Measurements from ENCODE around the gene RIT2.
"Not testable (repeated sequence)": the region's sequence is repeated elsewhere in the genome, so short reads cannot be mapped to it uniquely, and the experiment has no call there.

RIT2 gene

DNA sequence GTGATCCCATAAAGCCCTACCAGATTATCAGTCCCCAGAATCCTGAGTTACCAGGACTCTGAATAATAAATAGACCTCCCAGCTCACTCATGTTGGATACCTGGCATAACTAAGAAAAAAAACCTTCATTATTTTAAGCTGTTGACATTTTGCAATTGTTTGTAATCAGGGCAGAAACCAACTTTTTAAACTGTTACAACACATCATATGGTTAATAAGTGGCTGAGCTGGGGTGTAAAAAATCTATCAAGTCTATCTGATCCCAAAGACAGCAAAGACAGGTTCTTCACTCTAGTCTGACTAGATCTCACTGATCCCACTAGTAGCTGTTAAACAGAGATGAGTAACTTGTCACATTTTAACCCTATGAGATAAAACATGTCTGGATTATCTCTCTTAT lies 370.3 kb downstream of the RIT2 start:
- no peak for FAIRE-seq

DNA sequence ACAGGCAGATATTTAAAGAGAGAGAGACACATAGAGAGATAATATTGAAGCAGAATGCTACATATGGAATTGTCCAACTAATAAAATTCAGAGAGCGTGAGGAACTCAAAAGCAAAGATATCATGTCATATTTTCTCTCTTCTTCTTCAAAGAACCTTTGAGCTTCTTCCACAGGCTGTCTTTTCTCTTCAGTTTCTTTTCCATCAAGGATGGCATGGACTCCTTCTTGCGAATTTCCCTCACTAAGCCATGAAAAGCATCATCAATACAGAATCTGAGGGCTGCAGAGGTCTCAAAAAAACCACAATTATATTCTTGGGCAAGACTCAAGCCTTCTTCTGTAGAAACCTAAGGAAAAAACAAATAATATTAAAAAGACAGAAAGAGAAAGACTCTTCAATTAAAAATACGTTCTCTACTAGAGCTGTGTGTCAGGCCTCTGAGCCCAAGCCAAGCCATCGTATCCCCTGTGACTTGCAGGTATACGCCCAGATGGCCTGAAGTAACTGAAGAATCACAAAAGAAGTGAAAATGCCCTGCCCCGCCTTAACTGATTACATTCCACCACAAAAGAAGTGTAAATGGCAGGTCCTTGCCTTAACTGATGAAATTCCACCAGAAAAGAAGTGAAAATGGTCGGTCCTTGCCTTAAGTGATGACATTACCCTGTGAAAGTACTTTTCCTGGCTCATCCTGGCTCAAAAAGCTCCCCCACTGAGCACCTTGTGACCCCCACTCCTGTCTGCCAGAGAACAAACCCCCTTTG lies 371.9 kb downstream of the RIT2 start:
- no peak for FAIRE-seq

DNA sequence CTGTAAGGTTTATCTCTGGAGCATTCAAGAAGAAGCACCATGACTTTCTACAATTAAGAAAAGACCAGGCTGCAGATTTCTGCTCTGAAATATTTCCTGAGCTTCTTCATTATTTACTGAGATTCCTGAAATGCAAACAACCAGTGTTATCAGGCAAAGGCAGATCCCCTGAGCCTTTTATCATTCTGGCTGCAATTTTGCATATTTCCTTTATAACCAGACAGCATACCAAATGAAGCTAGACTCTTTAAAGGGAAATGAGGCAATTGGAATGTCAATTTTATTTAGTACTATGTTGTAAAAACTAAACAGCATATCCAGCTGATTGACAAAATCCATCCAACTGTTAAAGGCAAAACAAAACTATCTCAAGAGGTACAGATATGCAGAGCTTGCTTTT lies 372.5 kb downstream of the RIT2 start:
- no peak for FAIRE-seq

DNA sequence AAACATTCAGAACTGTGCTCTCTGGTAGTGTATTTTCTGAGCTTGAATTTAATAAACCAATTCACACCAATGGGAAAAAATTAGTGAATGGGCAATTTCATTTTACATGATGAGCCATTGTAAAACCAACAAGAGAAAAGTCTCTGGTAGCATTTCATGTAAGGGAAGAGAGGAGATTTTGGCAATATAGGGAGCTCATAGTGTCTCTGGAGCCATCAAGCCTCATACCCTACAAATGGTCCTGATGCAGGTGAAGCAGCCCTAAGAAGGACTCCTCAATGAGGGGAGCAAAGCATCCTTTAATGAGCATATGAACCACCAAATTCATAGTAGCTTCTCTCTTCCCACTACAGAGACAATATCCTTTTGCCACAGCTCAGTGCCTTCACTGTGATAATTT lies 373.0 kb downstream of the RIT2 start:
- no peak for FAIRE-seq

DNA sequence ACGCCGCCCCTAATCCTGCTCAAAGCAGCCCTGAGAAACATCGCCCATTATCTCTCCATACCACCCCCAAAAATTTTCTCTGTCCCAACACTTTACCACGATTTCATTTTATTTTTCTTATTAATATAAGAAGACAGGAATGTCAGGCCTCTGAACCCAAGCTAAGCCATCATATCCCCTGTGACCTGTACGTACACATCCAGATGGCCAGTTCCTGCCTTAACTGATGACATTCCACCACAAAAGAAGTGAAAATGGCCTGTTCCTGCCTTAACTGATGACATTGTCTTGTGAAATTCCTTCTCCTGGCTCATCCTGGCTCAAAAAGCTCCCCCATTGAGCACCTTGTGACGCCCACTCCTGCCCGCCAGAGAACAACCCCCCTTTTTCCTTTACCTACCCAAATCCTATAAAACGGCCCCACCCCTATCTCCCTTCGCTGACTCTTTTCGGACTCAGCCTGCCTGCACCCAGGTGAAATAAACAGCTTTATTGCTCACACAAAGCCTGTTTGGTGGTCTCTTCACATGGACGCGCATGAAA lies 373.6 kb downstream of the RIT2 start:
- not testable (repeated sequence) for FAIRE-seq

DNA sequence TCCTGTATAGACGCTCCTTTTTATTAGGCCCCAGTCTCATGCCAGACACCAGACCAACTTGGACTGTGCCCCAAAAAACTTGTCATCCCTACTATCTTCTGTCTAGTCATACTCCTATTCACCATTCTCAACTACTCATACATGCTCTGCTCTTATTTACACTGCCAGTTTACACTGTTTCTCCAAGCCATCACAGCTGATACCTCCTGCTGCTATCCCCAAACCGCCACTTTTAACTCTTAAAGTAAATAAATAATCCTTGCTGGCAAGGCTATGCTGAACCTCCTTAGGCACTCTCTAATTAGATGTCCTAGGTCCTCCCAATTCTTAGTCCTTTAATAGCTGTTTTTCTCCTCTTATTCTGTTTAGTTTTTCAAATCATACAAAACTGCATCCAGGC lies 374.2 kb downstream of the RIT2 start:
- not testable (repeated sequence) for FAIRE-seq

DNA sequence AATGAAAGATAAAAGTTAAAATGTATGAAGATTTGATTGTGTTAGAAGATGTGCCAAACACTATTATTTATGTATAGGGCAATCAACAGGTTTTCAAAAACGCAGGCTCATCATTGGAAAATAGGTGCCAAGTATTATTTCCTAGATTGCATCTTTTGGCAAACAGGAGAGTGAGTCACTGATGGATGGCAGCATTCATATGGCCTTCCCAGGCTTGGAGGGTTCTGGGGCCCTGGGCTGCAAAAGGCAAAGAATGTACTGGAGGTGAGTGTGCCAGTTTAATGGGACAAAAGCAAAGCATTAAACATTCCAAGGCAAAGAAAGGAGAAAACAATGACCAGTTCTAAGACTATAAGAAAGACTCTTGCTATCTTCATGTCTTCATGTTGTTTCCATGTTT lies 379.4 kb downstream of the RIT2 start:
- FAIRE-seq: no peak

DNA sequence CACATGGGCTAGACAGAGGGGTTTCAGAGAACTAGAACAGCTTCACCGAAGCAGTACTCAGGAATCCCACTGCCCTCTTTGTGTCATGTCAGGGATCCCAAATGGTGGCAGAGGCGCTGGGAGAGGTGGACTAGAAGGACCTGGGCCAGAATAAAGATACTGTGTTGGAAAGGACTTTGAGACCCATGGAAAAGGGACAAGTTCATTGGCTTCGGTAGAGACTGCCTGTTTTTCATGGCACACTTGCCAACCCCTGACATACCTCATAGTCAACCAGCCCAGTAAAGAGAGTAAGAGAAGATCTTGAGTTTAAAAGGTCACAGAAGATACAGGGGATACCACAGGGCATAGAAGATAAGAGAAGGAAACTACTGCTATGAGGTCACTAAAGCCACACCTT lies 381.0 kb downstream of the RIT2 start:
- no peak for FAIRE-seq

DNA sequence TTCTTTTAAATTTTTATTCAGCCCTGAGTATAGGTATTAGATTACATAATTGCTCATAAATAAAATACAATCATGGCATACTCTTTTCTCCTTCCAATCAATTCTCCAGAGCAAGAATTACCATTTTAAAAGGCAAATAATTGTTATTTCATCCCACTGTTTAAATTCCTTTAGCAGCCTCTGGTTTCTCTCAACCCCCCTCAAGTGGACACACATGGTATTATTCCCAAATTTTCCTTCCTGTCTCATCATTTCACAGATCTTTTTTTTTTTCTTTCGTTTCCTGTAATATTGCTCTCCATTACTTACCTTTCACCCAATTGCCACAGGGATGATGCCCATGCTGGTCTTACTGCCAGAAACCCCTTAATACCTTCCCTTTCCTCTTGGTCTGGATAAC lies 385.2 kb downstream of the RIT2 start:
- FAIRE-seq: no peak

DNA sequence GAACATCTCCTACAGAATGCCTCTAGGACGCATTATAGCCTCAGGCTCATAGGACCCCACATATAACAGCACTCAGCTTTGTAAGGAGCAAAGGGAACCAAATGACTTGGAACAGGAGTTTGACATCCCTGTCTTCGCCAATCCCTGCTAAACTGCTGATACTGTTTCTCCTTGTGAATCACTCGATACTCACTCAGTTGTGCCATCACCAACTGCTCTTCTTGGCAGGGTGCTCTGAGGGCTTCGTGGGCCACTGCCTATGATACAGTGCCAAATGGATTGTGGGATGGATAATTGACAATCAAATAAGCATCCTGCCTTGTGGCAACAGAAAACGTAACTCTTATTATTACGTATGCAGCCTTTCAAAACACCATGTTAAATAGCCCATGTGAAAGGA lies 396.3 kb downstream of the RIT2 start:
- FAIRE-seq: no peak

DNA sequence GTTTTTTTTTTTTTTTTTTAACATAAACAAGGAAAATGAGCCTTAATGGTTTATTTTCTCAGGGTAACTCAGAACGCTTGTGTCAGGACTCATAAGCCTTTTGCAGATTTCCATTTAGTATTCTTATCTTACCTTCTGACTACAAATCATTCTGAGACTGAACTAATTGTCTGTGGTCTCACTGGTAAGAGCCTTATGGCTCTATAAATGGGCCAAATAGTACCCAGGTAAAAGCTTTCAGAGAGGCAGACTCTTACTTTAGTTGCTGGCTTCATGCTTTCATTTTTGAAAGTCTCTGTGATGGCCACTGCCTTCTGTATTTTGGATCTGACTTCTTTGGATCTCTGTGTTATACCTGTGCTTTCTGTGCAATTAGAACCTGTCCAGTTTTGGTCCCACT lies 403.4 kb downstream of the RIT2 start:
- no peak for FAIRE-seq

DNA sequence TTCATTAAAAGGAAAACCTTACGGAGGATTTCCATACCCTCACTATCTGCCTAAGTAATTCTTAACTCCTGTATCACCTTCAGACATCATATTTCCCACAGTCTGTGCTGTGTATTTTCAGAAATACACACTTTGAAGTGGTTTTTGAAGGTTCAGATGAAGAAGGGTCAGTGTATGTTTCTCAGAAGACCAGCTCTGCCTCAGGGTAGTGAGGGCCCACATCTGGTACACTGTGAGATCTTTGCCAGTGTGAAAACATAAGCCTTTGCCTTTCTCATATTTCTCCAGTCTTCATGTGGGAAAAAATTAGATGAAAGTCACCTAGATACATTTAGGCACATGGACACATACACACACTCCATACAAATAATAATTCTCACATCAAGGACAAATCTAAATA lies 408.4 kb downstream of the RIT2 start:
- no peak for FAIRE-seq

DNA sequence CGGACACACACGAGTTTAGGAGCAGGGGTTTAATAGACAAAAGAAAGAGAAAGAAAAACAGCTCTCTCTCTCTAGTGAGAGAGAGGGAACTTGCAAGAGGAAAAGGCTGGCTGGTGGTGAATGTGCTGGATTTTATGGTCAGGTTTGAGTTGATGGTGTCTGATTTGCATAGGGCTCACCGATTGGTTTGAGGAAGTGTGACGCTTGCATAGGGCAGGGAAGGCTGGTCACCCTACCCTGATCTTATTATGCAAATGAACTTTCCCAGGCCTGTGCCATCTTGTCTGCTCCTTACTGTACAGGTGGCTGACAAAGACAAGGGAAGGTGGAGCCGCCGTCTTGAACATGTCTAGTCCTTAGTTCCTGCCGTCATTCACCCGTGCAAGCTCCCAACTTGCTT lies 408.9 kb downstream of the RIT2 start:
- FAIRE-seq: no peak

DNA sequence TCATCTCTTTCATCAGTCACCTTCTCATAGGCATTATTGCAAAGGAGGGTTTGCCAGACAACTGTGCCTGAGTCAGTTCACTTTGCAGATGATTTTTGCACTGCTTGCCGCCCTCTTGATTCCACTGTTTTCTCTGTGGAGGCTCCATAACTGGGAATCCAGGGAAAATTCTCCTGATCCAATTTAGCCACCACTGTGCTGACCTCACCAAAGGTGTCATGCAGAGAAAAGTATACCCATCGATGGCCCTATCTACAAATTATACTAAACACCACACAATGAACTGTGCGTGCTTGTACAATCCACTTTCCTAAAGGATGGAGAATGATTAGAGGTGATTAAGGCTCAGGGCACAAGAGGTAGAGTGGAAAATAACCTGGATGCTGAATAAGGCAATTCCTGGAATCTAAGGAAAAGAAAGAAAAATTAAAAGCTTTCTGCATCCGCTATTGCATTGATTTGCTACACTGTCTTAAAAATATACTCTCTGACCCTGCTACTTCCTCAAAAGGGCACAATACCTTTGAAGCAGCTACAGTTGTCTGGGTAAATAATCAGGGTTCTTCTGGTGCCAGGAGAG lies 409.4 kb downstream of the RIT2 start:
- FAIRE-seq: no peak

Measured in G401.6 (cell line).